Hematopoietic multipotent progenitor cell treated with erythropoietin and hydrocortisone succinate and interleukin-3 and kit ligand, for 4 days (in vitro differentiated cells): ENCODE results near the gene ZNF423.

ENCODE experiments used
- DNase-seq: peaks from one replicate; pipeline ENCODE4 v3.0.0-alpha.2; 2015

The ZNF423 gene

DNA sequence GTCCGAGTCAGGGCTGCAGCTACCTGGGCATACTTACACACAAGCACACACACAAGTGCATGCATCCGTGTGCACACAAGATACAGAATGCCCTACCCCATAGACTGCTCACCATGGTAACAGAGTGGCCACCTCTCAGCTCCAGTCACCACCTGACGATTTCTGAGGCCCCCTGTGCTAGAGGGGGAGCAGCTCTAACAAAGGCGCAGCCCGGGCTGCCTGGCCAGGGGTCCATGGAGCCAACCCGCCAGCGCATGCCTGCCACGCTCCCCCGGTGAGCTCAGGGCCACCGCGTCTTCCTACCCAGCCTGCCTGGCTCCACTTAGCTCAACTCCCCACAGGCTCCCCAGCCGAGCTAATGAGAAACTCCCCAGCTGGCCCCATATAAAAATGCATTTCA is 75.5 kb downstream of the ZNF423 start:
- DNase-seq = no peak

DNA sequence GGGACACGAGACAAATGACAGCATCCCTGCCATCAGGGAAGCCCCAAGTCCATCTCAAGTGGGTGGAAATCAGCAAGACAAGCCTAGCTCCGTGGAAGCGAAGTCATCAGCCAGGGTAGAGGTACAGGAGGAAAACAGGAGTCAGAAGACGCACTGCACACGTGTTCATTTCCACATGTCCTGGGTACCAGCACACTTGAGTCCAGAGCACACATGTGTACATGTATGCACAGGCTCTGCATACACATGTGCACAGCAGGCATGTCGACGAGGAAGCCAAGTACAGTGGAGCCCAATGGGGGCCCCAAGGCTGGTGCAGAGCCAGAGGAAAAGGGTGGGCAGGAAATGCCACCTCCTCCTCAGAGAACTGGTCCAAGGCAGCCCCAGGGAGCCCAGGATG is 75.9 kb downstream of the ZNF423 start:
- no peak for DNase-seq

DNA sequence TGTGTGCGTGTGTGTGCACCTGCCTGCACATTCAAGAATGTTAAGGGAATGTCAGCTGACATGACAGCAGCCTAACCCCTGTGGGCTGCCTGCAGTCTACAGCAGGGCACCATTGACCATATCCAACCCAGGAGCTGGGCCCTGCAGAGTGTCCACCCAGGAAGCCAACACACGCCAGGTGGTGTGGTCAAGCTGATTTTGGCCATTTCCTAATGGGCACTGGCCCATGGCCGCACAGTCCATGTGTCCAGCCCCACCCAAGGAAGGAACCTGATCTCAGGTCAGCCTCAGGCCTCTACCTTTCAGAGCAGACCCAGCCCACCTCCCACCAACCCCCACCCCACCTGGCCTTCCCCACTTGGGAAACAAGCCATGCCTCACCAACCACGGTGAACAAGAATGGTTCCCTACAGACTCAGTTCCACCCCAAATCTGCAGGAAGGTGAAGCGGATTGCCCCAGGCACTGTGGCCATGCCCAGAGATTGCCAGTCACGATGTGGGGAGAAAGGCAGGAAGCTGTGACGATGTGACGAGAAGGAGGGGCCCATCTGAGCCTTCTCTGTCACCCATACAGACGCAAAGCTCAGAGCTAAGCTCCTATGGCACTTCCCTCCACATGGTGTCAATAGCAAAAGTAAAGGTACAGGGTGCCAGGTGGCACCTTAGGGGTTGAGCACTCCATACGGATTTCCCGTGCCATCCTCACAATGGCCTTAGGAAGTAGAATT is 77.5 kb downstream of the ZNF423 start:
- DNase-seq = peak; percentile 32

DNA sequence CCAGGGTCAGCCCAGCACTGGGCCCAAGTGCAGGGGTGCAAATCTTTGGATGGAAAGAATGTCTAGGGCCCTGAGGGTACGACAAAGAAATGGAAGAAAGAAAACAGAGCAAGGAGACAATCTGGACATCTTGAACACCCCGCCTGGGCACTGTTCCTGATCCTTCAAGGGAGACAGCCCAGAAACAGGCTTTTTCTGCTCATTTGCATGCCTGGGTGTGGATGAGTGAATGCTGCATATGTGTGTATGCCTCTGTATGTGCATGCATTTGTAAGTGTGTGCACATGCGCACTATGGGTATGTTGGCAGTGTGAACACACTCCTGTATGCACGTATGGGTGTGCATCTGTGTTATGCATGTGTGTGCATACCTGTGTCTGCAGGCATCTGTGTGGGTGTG is 79.2 kb downstream of the ZNF423 start:
- no peak for DNase-seq

DNA sequence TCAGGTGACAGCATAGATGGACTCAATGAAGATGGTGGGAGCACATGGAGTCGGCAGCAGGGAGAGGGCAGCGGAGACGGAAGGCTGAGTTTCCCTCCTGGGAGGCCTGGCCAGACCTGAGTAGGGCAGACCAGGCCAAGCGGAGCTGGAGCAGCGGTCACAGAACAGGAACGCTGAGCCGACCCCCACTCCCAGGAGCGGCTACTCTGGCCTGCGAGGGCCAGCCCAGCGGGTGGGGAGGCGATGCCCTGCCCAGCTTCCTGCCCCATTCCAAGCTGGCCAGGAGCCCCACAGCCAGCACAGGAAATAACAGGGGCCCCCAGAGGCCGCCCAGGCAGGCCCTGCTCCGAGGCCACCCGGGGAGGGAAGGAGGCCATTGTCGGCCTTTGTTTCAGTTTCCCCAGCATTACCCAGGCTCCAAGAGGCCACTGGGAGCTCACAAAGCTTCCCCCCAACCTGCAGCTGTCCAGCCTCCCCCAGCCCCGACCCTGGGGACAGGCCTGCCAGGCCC is 79.8 kb downstream of the ZNF423 start:
- DNase-seq = no peak

DNA sequence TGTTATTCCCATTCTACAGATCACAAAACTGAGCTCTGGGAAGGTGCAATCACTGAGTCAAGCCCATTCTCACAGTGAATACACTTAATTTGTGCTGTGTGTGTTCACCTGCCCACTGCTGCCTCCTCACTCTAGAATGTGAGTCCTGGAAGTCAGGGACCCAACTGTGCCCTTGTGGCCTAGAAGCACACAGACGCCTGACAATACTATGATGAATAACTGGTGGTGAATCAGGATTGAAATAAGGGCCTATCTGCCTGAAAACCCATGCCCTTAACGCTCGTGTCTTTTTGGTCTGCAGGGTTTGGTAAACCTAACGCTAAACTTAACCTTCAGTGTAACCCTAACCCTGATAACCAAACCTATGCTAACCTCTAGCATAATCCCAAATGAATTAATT is 80.3 kb downstream of the ZNF423 start:
- DNase-seq = no peak

DNA sequence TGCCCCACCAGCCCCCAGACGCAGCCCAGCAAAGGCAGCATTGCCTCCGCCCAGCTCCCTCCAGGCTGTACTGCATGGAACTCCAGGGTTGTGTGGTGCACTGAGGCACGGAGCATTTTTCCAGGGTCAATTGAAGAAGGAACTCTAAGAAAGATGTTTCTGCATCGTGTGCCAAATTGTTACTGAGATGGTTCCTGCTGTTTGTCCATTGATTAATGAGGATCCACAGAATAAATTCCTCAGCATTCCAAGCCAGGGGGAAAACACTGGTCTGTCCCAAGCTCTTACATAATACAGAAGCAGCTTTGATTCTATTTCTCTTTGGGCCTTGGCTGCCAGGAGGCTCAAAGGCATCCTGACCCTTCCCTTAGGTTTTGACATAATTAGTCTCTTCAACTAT is 80.9 kb downstream of the ZNF423 start:
- DNase-seq = no peak

DNA sequence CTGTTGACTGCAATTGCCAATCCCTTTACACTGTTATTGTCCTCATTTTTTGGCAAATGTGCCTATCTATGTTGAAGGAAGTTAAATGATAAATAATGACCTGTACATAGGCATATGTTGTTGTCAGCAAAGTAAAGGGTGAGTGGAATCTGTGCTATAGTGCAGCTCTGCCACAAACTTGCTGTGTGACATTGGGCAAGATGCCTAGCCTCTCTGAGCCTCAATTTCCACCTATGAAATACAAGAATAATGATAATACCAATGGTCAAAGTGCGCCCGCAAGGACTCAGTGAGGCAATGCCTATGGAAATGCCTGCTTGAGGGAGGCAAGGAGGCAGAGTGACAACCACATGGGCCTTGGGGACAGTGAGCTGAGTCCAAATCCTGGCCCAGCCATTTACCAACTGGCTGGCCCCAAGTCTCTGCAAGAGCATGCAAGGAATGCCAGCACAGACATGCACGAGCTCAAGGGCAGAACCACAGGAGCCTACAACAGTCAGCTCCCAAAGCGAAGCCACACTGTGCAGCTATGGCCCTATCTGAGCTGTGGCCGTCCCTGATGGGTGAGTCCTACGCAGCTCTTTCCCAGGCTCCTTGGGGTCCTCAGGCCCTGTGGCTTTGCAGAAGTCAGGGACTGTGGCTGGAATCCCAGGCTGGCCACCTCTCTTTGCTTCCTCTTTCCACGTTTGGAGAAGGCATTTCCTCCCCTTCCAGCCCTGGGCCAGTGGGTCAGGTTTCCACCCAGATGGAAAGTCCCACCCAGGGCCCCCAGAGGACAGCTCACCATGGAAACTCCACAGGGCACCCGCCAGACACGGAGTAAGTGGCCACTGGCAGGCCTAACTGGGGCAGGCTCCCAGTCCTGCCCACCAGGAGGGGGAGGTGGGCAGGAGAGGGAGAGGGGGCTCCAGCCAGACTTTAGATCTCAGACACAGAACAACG is 82.1 kb downstream of the ZNF423 start:
- no peak for DNase-seq

DNA sequence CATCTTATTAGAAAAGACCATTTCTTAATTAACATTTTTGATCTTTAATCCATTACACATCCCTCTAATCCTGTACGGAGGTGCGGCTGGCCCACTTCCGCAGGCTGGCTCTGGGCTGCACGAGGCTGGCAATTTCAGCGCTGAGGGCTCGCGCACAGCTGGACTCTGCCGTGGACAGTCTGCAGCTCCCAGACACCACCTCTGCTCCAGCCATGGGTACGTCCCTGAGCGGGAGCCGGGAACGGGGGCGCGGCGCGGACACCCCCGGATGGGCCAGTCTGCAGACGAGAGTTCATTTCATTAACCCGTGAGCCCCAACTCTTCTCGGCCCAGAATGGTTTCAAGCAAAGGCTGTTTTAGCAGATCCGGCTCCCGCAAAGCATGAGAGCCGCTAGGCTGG is 87.9 kb downstream of the ZNF423 start:
- no peak for DNase-seq

DNA sequence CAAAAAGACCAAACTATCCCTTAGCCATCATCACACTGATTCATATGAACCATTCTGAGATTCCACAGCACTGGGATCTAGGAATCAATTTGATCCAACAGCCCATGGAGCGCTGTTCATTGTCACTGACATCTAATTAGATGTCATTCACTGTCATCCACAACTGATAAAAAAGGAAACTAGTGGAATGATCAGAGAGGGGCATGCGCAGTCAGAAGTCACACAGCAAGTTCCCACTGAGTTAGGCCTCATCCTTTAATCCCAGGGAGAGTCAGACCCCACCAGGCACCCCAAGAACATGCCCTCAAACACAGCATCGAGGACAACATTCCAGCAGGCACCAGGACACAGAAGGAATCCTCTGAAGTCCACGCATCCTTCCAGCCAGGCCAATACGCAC is 88.5 kb downstream of the ZNF423 start:
- no peak for DNase-seq

DNA sequence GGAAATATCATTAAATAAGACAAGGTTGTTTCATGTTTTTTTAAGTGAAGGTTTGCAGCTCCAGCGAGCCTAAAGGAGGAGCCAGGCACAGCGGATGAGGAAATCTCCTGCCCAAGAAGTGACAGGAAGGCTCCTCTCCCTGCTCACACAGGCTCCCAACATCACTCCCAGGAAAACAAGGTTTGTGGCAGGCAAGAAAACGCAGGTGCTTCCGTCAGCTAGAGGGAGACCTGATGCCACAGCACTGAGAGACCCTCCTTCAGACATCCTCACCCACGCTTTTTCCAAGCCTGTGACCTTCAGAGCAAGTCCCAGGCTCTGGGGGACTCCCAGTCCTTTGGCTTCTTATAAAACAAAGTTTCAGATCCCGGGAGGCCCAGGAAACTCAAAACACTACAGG is 89.7 kb downstream of the ZNF423 start:
- DNase-seq = no peak

DNA sequence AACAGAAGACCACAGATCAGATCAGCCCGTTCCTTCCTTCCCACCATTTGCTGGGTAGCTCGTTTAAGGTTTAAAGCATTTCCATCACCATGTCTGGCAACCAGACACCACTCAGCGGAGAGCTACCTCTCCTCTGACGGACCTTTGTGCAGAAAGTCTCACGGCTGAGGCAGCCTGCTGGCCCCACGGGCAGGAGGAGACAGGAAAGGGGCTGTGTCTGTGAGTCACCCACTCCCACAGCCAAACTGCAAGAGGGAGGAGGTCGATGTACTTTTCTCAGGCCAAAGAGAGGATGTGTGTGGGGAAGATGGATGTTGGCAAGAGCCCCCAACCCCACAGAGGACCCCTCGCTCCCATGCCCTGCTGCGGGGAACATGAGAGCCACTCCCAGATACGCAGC is 92.1 kb downstream of the ZNF423 start:
- DNase-seq = no peak

DNA sequence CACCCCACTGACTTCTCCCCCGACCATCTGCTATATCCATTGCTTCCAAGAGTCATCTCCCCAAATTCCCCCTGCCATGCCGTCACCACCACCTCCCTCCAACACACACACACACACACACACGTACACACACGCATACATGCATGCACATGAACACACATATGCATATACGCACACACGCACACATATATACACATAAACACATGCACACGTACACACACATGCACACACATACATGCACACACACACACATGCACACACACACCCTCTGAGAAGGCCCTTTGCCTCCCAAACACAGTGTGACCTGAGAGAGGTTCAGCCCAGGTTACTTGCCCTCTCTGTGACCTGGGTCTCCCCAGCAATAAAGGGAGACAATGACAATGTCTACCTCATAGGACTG is 95.1 kb downstream of the ZNF423 start:
- DNase-seq = no peak

DNA sequence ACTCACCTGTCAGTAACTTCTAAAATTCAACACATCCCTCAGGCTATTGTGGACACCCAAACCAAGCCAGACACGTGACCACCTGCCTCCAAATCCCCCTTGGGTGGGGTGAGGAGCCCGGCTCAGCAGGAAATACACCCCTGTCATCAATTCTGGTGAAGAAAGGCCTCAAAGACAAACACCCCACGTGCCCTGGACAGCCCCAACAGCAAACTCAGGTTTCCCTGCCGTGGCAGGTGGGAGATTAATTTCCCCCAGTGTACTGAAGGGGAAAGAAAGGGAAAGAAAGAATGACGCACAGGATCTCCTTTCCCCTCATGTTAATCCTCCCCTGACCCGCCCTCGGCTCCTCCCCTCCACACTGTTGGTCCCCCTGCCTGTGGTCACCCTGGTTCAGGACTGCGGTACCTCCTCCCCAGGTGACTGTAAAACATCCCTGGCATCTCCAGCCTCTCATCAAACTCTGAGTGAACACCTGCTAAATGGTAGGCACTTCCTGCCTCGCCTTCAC is 98.3 kb downstream of the ZNF423 start:
- no peak for DNase-seq

DNA sequence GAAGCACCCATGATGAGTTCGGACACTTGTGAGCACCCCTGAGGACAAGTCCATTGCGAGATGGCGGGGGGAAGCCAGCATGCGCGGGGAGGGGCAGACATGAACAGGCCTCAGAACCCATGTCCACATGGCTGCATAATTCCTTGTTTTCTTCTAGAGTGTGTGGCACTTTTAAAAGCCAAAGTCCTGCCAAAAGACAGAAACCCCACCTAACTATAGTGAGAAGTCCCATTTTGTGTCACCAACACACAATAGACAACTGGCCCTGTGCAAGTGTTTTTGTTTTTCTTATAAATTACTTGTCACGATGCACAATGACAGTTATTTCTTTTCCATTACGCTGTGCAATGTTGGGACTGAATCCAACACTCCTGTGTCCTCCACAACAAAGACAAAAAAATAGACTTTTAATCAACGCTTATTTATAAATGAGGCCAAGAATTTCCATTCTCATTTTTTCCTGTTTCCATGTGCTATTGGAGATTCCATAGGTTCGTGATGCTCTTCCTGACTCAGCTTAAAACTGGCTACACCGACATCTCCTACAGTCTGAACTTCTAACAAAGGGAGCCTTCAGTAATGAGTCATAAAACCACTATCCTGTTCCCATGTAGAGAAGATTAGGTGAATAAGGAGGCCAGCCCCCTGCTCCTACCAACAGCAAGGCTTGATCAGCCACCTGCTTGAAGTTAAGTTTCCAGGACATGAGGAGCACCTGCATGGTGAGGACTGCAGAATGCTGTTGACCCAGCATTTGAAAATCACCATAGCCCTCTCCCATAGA is 98.9 kb downstream of the ZNF423 start:
- DNase-seq = no peak

DNA sequence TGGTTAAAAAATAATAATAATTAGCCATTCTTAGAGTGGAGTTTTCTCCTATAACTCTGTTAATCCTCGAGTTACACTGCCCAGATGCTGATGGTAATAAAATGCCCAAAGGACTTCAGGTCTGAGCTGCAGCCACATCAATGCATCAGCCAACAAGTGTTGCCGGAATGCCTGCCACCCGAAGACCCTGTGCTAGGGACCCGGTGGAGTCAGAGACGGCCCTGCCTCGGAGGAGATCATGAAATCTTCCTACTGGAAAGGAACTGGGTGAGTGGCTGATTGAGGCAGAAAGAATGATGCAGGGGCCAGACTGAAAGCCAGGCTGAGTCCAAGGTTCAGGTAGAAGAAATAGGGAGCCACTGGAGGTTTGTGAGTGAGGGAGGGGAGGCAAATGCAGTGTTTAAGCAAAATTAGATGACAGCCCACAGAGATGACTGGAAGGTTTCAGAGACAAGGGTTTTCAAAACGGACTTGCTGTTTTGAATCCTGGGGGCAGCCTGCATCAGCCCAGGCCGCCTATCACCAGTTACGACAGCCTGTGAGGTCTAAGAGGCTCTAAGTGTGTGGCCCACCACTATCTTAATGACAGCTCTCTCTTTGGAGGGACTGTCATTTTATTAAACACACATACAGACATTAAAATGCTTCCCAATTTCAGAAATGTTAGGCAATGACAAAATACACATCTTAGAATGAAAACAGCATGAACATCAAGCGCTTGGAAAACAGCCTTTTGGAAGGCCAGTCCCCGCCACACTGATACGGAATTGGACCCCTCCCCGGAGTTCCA is 100.0 kb downstream of the ZNF423 start:
- DNase-seq = no peak

DNA sequence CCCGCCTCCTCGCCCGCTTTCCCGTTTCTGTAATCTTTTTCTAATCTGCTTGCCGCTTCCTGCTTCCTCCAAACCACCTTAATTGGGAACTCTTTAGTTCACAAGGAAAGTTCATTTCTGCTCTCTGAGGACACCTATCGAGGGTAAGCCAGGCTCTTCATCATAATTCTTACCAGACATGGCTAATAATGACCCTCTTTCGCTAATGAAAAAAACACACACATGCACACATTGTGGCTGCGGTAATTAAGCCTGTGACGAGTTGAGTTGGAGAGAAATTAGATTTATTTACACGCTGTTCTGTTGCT is 100.6 kb downstream of the ZNF423 start:
- peak; percentile 59 for DNase-seq

DNA sequence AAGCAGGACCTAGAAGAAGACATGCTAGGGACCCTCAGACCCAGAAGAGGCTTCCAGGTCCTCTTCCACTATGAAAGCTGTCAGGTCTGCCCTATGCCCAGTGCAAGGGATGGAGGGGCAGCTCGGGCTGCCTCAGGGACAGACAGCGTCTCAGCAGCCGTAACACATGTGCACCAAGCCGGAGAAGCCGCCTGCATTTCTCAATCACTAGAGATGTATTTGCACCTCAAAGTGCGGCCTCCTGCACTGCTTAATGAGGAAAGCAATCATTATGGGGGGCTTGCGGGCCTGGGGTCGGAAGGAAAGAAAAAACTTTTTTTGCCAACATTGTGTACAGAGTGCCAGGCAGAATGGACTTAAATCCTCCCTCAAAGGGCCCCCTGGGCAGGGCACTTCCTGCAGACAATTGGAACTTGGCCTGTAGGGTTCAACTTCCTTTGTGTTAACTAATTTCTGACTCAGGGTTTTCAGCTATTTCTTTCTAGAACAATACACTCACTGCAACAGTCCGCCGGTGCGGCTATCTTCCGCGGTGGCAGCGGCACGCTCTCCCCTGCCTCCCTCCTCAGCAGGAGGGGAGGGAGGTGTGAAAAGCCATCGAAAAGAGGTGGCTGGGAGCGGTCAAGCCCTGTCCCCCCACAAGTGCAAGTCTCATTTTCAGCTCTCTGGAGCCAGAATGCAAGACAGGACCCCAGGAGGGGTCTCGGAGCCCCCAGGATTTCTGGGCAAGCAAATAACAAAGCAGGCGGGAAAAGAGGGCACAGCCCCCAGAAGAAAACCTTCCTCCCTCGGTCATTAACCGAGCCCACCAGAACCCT is 101.2 kb downstream of the ZNF423 start:
- DNase-seq = peak; percentile 64

DNA sequence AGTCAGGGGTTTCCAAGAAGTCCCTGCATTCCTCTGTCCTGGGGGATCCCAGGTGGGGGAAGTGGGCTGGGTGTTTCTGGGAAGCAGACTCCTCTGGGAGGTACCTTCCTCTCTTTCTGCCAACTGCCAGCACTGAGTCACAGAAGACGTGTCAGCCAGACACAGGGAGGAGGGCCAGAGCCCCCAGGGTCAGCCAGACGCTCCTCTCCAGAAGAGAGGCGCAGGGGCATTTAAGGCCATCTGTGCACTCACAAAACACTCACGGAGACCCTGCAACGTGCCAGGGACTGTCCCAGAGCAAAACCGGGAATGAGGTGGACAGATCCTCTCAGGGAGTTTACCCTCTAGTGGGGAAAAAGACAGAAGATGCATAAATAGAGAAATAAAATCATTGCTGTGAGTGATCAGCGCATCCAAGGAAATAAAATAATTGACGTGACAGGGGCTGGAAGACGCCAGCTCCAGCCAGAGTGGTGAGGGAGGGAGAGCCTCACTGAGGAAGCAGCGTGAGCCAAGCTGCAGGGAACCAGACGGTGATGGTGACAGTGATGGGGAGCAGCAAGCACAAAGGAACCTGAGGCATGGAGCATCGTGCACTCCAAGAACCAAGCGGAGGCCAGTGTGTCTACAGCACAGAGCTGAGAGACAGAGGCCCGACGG is 105.4 kb downstream of the ZNF423 start:
- no peak for DNase-seq

DNA sequence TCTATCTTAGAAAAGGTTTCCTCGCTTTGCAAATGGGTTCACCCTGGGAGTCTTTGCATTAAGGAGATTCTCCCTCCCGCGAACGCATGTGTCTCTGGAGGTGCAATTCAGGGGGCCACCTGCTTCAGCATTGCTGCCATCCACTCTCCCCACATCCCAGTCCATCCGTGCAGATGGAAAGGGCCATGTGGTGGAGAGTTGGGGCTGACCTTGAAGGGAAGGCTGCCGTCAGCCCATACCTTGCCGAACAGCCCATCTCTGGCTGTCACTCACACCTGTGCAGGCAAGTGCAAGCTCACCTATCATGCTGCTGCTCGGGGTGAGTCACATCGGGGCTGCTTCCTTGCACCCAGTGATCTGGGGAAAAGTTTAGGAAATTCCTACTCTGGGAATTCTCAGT is 106.1 kb downstream of the ZNF423 start:
- no peak for DNase-seq

DNA sequence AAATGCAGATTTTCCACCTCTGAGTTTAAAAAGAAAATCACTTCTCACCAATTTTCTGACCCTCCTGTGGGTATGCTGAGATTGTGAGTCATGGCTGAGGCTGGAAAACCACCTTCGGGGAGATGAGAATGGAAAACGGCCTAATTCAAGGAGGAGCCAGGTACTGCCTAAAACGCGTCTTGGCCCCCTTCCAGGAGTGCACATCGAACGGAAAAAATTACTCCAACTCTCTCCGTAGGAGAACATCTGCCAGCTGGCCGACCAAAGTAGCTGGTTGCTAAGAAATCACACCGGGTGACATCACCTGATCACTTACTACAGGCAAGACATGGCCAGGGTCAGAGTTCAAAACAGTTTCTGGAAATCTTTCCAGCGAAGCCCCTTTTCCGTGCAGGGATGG is 107.6 kb downstream of the ZNF423 start:
- DNase-seq = no peak
